OCI-M2 (cell line): ENCODE measurements around the gene SLC22A3.
"Not testable (repeated sequence)": the region's sequence is repeated elsewhere in the genome, so short reads cannot be mapped to it uniquely, and the experiment has no call there.

Source experiments
- DNase-seq: peaks from one replicate; lab custom pipeline; 2025; ENCODE audit not compliant: unreplicated experiment; lab: John Stamatoyannopoulos, UW

Gene SLC22A3

DNA sequence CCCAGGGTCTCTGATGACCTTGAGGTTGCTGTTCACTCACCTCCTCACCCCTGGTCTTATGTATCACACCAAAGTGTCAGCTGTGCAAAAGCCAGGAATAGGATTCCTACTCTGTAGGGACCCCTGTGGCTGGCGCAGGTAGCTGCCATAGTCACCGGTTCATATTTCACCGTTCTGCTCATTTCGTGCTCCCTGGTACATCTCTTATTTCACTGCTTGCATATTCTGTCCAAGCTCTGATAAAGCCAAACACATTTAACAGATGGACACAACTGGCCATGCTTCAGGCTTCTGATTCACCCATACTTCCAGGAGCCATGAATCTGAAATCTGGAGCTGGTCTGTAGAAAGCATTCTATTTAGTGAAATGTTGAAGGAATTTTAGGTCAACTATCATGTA lies 20.5 kb downstream of the SLC22A3 start:
- DNase-seq = no peak

DNA sequence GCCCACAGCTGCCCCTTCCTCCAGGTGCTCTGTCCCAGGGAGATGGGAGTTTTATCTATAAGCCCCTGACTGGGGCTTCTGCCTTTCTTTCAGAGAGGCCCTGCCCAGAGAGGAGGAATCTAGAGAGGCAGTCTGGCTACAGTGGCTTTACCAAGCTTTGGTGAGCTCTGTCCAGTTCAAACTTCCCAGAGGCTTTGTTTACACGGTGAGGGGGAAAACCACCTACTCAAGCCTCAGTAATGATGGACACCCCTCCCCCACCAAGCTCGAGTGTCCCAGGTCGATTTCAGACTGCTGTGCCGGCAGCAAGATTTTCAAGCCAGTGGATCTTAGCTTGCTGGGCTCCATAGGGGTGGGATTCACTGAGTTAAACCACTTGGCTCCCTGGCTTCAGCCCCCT lies 25.4 kb downstream of the SLC22A3 start:
- DNase-seq = not testable (repeated sequence)

DNA sequence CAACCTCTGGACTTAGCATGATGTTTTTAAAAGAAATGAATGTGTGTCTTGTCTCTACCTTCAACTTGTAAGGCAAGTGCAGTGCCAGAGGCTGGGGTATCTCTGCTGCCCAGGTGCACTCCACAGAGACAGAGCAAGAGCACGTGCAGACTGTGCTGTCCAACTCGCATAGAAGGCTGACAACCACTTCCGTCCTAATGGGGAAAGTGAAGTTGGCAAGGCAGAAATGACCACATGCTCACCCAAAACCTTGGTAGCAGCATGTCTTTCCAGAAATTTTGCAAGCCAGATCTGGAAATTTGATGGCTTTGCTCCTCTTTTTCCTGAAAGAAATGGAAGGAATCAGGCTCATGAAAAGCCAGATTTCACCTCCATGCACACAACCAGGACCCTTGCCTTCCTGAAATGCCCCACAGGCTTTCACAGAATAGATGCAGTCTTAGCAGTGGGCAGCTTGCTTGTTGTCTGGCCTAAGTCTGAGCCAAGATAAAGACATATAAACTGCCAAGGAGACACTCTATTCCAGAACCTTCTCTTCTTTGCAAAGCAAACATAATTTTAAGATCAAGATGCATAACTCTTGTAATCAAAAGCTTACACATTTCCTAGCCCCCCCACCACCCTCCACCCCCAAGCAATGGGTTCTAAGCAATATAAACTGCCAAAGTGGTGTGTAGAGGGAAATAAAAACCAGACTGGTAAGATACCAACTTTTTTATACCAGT lies 26.8 kb downstream of the SLC22A3 start:
- no peak for DNase-seq

DNA sequence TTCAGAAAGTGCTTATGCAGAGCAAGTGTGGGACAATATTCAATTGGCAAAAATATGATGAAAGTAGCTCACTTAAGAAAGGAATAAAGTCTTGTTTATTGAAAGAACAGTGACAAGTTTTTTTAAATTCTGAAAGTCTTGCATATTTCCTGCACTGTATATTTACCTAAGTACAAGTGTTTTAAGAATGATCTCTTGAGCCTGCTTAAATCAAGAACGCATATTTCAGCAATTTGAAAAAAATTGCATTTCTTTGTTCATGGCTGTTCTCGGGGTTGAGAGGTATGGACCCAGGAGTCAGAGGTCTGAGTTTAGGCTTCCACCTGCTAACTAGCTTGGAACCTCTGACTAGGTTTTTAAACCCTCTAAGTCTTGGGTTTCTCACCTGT lies 27.4 kb downstream of the SLC22A3 start:
- no peak for DNase-seq

DNA sequence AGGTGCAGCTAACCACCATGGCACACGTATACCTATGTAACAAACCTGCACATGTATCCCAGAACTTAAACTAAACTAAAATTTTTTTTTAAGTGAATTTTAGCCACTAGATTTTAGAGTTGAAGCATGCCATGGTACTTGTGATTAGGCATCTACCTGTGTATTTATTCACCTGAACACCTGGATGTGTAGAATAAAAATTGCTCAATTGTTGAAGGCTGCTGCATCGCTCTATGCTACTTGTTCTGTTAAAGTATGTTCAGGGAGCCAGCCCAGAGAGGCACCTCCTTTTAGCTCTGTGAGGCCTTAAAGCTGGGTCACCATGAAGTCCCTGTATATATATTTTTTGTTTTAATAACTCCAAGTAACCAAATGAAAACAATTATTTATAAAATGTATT lies 28.3 kb downstream of the SLC22A3 start:
- no peak for DNase-seq

DNA sequence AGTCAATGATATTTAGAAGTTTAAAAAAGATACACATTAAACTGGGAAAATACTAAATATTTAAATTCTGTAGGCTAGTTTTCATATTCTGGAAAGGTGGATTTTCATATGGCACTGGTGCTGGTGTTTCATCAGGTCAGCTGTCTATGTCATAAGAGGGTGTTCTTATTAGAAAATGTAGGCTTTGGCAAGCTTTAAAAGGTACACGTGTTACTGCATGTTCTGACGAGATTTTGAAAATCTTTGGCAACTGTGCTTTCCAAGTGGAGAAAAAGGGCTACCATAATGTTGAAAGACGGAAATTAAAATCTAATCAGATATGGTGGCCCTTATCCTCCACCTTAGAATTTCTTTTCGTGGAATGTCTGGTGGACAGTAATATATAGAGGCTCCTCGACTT lies 30.0 kb downstream of the SLC22A3 start:
- DNase-seq = no peak

DNA sequence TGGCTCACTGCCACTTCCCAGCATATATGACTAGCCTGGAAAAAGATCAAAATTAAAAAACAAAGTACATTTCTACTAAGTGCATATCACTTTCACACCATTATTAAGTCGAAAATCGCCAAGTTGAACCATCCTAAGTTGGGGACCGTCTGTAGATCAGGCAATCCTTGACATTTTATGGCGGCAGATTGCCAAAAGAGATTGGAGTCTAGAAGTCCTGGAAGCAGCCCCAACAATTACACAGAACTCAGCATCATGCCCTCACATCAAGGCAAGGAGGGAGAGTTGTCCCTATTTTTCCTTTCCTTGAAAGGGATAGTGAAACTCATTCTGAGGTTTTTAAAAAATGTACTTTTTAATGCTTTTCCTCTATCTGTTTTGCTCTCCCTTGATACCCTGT lies 30.7 kb downstream of the SLC22A3 start:
- DNase-seq = no peak

DNA sequence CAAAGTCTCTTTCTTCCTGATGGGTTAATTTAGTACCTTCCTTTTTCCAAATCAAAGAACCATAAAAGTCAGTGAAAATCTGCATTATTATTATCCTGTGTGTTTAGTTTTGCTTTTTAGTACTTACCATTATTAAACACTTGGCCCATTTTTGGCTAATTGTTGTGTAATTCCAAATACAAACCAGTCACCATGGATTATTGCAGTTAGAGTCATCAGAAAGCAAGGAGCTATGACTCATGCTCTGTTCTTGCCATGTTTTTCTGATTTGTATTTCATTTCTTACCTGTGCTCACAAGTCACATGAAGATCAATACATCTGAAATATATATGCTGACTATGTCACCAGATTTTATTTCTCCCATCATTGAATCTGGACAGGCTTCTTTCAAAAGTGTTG lies 31.3 kb downstream of the SLC22A3 start:
- DNase-seq = no peak

DNA sequence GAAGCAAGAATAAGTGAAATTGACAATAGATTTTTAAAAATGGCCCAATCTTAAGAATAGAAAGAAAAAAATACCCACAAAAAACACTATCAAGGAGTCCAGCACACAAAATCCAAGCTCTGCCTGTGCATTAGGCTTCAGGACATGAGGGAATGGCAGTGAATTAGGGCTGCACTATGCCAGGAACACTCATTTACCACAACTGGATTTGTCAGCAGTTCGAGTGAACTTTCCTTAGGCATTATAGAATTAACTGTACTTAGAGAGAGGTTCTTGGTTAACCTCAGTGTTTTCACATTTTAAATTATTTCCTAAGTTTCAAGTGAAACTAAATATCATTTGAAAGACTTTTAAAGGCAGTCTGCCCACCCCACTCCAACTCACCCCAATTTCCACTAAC lies 34.8 kb downstream of the SLC22A3 start:
- no peak for DNase-seq

DNA sequence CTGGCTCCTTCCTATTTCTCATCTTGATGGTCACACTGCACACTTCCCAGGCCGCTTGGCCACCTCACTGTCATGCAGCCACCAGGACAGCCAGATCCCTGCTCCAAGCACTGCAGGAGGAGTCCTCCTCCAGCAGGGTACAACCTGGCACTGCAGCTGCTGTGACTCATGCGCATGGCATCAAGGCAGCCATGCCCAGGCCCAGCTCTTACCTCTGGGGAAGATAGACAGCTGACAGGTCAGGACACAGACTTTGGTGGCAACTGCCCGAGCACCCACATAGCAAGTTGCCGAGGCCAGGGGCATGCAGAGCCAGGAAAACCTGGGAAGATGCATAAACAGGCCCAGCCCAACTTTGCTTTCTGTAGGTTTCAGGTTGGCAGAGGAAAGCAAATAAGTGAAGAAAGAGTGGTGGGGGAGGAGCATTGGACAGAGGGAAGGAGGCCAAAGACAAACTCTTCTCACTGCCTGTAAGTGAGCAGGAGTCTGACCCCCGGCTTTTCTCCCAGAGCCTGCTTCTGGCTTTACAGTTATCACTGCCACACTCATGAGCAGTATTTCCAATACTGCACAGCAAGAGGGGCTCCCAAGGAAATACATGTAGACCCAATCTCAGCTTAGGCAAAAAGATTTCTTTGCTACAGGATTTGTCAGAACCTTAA lies 38.8 kb downstream of the SLC22A3 start:
- DNase-seq = no peak

DNA sequence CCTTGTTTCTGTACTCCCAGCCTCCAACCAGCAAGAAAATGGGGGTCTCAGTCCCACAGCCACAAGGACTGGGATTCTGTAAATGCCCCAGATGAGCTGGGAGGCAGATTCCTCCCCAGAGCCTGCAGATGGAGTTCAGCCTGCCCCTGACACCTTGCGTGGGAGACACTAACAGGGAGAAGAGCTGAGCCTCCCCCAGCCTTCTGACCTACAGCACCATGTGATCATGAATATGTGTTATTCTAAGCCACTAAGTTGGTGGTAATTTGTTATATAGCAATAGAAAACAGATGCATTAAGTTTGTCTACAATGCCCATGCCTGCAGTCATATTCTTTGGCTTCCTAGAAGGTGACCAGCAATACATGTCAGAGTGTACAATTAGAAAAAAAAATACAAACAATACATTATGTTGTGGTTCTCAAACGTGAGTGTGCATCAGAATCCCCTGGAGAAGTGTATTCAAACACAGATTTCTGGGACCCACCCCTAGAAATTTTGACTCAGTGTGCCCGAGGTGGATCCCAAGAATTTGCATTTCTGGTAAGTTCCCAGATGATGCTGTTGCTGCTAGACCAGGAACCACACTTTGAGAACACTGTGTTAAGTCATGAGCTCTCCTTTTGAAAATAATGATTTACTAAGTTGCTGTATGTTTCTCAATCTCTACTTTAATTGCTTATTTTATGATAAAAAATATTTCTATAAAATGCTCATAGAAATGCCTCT lies 39.9 kb downstream of the SLC22A3 start:
- no peak for DNase-seq

DNA sequence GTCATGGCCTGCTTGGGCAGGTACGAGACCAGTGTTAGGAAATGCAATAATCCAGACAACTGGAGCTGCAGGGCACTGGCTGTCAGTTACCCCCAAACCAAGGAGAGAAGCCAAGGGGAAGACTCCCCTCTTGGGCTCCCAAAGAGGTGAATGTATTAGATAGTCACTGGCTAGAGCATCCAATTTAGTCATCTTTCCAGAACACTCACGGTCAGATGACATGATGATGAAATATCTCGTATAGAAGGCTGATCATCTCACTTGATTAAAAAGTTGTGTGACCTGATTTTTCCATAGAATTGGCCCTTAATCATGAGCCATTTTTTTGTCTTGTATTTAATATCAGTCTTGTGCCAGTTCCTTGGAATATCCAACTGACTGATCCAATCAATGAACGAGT lies 40.7 kb downstream of the SLC22A3 start:
- DNase-seq = no peak

DNA sequence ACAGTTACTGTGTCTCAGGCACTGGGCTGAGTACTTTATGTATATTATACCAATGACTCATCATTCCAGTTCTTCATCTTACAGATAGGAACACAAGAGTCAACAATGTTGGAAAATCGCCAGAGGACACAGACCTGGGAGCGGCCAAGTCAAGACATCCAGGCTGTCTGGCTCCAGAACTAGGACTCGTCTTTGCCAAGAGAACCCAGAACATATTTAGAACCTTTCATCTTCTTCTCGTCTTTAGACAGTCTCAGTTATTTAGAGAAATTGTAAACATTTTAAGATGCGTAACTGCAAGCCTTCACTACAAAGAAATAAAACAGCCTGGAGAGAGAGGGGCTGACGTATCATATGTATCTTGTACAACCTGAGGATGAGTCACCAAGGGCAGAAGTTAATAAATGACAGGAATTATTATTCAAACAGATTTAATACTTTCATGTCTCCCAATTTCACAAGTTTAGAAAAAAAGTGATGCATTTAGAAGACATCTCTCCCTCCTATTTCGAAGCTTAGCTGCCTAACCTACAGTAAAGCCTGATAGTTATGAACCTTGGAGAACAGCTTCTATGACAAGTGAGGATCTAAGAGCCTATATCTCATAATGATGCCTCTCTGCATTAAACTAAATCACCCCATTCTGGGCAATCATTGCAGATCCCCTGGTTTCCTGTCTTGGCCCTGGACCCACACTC lies 43.4 kb downstream of the SLC22A3 start:
- no peak for DNase-seq

DNA sequence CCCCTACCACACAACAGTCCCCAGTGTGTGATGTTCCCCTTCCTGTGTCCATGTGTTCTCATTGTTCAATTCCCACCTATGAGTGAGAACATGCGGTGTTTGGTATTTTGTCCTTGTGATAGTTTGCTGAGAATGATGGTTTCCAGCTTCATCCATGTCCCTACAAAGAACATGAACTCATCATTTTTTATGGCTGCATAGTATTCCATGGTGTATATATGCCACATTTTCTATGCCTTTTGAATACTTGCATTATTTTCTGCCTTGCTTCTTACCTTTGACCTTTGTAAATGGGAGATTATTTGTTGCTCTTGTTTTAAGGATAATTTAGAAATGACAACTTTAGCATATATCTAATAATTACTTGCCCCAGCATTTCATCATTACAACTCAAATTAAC lies 45.3 kb downstream of the SLC22A3 start:
- not testable (repeated sequence) for DNase-seq

DNA sequence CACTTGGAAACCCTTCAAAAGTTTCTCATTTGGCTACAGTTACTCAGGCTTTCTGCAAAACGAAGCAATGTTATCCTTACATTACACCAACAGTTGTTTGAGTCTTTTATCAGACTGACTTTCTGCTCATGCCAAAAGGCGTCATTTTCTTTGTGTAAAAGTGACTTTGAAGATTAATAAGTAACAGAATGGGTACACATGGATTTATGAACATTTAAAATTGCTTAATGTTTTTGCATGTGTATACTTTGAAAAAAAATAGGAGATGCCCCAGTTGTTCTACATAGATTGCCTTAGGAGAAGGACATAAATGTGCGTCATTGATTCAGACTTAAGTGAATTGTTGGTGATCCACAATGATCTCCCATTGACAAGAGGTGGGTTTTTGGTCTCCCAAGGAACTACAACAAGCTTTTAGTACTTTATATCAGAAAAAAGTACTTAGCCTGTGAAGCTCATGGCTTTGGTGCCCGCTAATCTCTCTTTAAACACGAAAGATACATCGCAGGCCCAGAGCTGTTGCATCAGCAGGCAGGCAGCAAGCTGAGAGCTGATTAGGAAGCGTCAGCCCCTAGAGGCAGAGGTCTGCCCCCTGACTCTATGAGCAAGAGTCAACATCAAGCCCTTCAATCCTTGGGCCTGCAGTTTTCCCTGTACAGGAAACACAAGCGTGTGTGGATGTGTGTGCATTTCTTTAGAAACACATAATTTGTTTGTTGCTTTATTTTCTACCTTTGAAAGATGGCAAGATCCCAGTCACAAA lies 45.9 kb downstream of the SLC22A3 start:
- DNase-seq = no peak

DNA sequence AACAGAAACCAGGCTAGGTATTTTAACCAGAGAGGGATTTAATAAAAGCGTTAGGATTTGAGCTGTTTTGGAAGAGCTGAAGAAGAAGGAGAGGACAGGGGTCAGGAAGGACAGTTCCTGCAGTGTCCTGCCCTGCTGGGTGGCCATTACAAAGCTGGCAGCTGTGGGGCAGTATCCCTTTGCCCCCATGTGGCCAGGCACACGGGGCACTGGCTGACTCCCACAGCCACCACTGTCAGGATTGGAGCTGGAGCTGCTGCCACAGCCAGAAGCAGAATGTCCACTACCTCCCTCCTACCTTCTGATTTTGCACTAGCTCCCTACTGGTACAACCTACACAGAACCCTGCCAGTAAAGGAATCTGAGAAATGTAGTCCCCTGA lies 46.5 kb downstream of the SLC22A3 start:
- no peak for DNase-seq

DNA sequence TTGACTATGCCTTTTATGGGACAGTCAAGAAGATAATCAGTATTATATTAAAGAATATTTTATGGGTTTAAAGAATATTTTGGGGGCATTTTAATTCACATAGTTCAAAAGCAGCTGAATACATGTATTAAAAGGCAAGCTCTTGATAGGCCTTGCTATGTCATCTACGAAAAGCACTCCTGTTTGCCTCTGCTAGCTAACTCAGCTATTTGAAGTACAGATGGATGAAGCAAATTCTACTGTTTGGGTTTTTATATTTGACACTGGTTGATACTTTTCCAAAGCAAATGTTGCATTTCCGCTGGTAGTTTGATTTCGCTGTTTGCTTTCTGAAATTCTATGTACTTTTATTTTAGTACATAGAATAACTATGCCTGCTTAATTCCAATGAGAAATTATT lies 47.0 kb downstream of the SLC22A3 start:
- no peak for DNase-seq

DNA sequence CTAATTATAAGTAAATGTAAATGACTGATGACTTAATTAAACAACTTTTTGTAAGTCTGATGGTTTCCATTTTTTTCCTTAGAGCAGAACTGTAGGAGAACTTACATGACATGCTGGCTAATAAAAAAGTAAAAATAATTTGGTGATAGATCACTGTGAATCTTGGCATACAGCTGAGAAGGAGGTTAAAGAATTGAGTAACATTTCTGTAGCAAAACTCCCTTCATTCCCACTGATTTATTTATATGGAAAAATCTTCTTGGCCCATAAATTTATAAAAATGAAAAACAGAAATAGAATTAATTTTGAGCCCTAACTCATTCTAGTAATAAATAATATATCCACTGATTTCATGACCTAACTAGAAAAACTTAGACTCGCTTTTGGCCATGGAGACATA lies 48.1 kb downstream of the SLC22A3 start:
- DNase-seq = no peak

DNA sequence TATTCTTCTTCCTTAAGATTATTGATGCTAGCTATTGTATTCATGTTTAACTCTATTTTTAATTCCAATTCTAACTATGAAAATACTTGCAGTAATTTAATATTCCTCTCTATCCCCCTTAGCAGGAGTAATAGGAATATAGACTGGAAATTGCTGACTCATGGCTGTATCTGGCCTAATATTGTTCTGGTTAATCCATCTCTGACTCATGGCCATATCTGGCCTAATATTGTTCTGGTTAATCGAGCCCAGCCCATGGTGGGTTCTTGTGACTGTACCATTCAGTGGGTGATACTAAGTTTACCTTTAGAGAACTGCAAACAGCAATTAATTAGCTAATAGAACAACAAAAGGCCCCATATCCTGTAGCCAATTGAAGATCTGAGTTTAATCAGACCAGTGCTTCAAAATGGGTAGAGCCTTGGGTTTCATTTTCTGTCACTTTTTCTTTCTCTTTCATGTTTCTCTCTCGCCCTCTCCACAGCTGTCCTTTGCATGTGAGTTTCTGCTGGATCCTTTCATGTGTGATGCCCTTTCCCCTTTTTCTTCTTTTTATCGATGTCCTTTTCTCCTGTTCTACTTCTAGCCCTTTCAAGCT lies 50.6 kb downstream of the SLC22A3 start:
- DNase-seq = no peak

DNA sequence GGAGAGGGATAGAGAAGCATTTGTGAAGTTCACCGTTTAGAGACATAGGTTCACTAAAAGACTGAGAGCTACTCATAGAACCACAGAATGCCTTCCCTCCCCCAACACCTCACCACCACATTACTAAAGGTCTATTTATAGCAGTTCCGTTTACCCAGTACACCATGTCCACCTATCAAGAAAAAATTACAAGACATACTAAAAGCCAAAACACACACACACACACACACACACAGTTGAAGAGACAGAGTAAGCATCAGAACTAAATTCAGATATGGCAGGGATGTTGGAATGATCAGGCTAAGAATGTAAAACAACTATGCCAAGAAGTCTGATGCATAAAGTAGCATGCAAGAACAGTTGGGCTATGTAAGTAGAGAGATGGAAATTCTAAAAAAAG lies 52.3 kb downstream of the SLC22A3 start:
- DNase-seq = no peak

DNA sequence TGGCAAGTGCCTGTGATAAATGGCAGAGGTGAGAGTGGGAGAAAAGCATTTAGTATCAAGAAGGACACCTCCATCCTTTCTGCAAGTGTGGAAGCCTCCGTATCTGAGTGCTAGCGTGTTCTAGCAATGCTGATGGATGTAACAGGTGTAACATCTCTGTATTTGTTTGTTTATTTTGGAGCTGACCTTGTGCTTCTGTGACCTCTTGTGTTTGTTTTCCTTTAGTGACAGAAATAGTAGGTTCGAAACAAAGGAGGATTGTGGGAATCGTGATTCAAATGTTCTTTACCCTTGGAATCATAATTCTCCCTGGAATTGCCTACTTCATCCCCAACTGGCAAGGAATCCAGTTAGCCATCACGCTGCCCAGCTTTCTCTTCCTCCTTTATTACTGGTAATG lies 60.4 kb downstream of the SLC22A3 start:
- no peak for DNase-seq
